Upper lobe of left lung (tissue), 4 donors: Measurements from ENCODE around the gene GALNT16.

Source experiments
- EP300 ChIP-seq, 4 donors: sonication (generic); formaldehyde crosslinking; IDR thresholded peaks; one replicate each; pipeline ENCODE4 v1.5.1; 2017; ENCODE audit warnings: antibody characterized with exemption in 4 of 4, control low read depth in 2 of 4
- POLR2A ChIP-seq, 4 donors: fragments of 450-650 bp; IDR thresholded peaks; one replicate each; pipeline ENCODE4 v1.5.1; 2016 to 2017; ENCODE audit warnings: antibody characterized with exemption in 4 of 4, mild to moderate bottlenecking in 2 of 4
- POLR2AphosphoS5 ChIP-seq, 2 donors: sonication (generic); formaldehyde crosslinking; IDR thresholded peaks; one replicate each; pipeline ENCODE4 v1.5.1; 2017; ENCODE audit warnings: antibody characterized with exemption in 2 of 2
- TF ChIP-seq, protein P1 (sequence below), 6 experiments: fragments of 450-650 bp in 4 of 6; fragments of 200-600 bp in 2 of 6; sonication (generic) in 2 of 6; IDR thresholded peaks; one replicate each; pipeline ENCODE4 v1.5.1; 2016 to 2019; ENCODE audit warnings: antibody characterized with exemption in 6 of 6

DNA sequence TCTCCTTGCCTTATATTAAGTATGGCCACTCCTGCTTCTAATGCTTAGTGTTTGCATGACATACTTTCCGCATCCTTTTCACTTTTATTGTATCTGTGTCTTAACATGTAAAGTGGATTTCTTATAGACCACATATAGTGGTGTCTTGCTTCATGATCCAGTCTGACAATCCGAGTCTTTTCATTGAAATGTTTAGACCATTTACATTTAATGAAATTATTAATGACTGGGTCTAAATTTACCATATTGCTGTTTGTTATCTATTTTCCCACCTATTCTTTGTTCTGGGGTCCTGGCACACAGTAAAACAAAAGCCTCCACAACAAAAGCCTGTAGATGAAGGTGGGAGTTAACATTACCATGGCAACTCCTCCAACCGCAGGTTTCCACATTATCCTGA is 115.2 kb downstream of the GALNT16 start:
- TF ChIP-seq, protein P1, sequence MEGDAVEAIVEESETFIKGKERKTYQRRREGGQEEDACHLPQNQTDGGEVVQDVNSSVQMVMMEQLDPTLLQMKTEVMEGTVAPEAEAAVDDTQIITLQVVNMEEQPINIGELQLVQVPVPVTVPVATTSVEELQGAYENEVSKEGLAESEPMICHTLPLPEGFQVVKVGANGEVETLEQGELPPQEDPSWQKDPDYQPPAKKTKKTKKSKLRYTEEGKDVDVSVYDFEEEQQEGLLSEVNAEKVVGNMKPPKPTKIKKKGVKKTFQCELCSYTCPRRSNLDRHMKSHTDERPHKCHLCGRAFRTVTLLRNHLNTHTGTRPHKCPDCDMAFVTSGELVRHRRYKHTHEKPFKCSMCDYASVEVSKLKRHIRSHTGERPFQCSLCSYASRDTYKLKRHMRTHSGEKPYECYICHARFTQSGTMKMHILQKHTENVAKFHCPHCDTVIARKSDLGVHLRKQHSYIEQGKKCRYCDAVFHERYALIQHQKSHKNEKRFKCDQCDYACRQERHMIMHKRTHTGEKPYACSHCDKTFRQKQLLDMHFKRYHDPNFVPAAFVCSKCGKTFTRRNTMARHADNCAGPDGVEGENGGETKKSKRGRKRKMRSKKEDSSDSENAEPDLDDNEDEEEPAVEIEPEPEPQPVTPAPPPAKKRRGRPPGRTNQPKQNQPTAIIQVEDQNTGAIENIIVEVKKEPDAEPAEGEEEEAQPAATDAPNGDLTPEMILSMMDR (IDR thresholded peaks at IDR 0.05) = no peak
- TF ChIP-seq EP300 (IDR thresholded peaks at IDR 0.05) (no peak), POLR2A (IDR thresholded peaks at IDR 0.05) (no peak), POLR2AphosphoS5 (IDR thresholded peaks at IDR 0.05) (no peak)
